ENCODE results near the gene KLHL33. TPM values are rescaled to one million over a fixed set of nuclear protein-coding genes. Genes with fewer than 3 reads are reported as not detected.

The KLHL33 gene
- total RNA-seq, 1 donor from 2014 or later: 0.47 TPM

DNA sequence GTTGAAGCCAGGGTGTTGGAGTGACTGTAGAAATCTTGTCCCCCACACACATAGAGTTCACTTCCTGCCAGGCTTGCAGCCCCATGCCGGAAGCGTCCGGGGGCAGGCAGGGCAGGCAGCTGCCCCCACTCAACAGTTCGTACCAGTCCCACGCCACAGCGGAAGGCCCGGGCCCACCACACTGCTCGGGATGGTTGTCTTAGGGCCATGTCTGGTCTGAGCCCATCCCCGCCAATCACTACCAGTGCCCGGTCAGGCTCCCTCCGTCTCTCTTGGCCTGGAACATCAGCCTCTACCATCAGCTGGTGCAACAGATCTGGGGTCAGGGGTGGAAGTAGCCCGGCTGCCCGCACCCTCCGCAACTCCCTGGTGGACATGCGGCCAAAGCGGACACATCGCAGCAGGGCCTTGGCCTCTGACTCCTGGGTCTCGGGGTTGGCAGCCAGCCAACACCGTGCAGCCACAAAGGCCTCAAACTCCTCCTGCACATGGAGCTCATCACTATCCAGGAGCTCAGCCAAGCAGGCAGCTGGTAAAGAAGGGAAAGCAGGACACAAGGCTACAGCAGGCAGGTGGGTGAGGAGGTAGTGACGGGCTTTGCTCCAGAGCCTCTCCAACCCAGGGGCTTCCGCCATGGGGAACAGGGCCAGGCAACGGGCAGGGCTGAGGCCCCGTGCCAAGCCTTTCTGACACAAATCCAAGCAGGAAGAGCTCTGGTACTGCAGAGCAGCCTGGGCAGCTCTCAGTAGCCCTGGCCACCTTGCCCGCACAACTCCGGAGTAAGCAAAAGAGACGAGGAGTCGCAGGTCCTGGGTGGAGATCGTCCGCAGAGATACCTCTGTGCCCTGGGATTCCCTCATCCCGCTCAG lies 5.9 kb downstream of the KLHL33 start:
- no peak overlapping the region for H3K27ac ChIP-seq

GRCh38 chr14:20428802-20429201 lies 7.2 kb downstream of the KLHL33 start:
- no peak overlapping the region for H3K4me3 ChIP-seq

More for the DNA sequence above, 5.9 kb downstream of the KLHL33 start:
- Histone ChIP-seq H3K36me3 (no peaks in the 10 kb centered on the region), H3K4me1 (peaks cover 10% of the 10 kb centered on the region), H3K27me3 (ENCODE audit: low read depth) (peaks cover 4% of the 10 kb centered on the region), H3K4me3 (no peak overlapping the region), H3K9me3 (no peaks in the 10 kb centered on the region)
- DNase-seq: no peak
- ATAC-seq: peak; percentile 57 to 70
- intact Hi-C loops (cut with DNase I): no loop called here
- TF ChIP-seq, protein P1, sequence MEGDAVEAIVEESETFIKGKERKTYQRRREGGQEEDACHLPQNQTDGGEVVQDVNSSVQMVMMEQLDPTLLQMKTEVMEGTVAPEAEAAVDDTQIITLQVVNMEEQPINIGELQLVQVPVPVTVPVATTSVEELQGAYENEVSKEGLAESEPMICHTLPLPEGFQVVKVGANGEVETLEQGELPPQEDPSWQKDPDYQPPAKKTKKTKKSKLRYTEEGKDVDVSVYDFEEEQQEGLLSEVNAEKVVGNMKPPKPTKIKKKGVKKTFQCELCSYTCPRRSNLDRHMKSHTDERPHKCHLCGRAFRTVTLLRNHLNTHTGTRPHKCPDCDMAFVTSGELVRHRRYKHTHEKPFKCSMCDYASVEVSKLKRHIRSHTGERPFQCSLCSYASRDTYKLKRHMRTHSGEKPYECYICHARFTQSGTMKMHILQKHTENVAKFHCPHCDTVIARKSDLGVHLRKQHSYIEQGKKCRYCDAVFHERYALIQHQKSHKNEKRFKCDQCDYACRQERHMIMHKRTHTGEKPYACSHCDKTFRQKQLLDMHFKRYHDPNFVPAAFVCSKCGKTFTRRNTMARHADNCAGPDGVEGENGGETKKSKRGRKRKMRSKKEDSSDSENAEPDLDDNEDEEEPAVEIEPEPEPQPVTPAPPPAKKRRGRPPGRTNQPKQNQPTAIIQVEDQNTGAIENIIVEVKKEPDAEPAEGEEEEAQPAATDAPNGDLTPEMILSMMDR (IDR thresholded peaks at IDR 0.05): no peak

DNA sequence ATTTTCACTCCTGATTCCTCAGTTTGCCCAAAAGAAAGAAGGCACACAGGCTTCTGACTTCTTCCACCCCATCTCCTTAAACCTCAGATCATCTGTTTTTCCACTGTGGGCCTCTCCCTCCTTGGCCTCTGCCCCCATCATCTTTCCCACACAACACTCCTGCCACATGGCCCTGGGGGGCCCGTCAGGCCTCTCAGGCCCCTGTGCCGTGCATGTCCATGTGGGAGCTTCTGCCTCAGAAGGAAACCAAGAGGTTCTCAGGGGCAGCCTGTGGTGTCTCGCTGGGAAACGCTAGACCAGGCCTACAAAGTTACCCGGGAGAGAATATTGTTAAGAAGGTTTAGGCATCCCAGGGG lies 8.0 kb downstream of the KLHL33 start:
- H3K27me3 ChIP-seq (ENCODE audit: low read depth): no peaks in the 10 kb centered on the region
- peaks cover 10% of the 10 kb centered on the region for H3K4me1 ChIP-seq
- ATAC-seq (peak in 1 of 2 donors; percentile 18), DNase-seq (no peak)
- TF ChIP-seq, protein P1 (IDR thresholded peaks at IDR 0.05): no peak
- H3K27ac ChIP-seq: no peak overlapping the region
- no peaks in the 10 kb centered on the region for H3K36me3 ChIP-seq
- H3K9me3 ChIP-seq: no peaks in the 10 kb centered on the region
- no peak overlapping the region for H3K4me3 ChIP-seq
- intact Hi-C loops (cut with DNase I): no loop called here

More at GRCh38 chr14:20428802-20429201, 7.2 kb downstream of the KLHL33 start:
- H3K4me1 ChIP-seq: peaks cover 10% of the 10 kb centered on the region
- ATAC-seq: no peak
- H3K27ac ChIP-seq: no peak overlapping the region
- no peak for DNase-seq
- intact Hi-C loops (cut with DNase I): no loop called here
- H3K27me3 ChIP-seq (ENCODE audit: low read depth): no peaks in the 10 kb centered on the region
- H3K9me3 ChIP-seq: no peaks in the 10 kb centered on the region
- H3K36me3 ChIP-seq: no peaks in the 10 kb centered on the region
- TF ChIP-seq, protein P1 (IDR thresholded peaks at IDR 0.05): no peak

- intact Hi-C loops (cut with DNase I): no loop called here
- H3K27ac ChIP-seq: peak overlapping the region; percentile 33
- no peak overlapping the region for H3K4me3 ChIP-seq
- ATAC-seq: peak; percentile 52 to 70
- DNase-seq: no peak
- H3K27me3 ChIP-seq (ENCODE audit: low read depth): no peaks in the 10 kb centered on the region
- TF ChIP-seq, protein P1 (IDR thresholded peaks at IDR 0.05): no peak
- peaks cover 10% of the 10 kb centered on the region for H3K4me1 ChIP-seq
- H3K36me3 ChIP-seq: no peaks in the 10 kb centered on the region
- H3K9me3 ChIP-seq: no peaks in the 10 kb centered on the region
These were observed 8.5 kb downstream of the KLHL33 start for GRCh38 chr14:20427231-20428009.

DNA sequence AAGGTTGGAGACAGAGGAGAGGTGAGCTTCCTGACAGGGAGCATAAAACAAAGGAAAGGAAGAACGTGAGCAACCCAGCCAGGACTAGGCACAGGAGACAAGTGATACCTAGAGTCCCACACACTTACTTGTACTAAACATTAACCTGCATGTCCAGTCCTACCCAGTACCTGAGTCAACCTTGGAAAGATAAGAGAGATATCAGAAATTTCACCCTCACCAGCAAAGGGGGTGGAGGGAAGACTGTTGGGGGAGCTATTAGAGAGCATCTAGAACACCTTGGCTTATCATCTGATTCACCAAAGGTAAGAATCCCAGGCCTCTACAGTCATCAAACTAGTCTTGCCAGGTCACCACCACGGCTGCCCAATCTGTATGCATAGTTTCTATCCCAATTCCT lies 11.1 kb downstream of the KLHL33 start:
- no peak overlapping the region for H3K4me3 ChIP-seq
- TF ChIP-seq, protein P1 (IDR thresholded peaks at IDR 0.05): no peak
- intact Hi-C loops (cut with DNase I): no loop called here
- H3K27ac ChIP-seq: no peak overlapping the region
- no peaks in the 10 kb centered on the region for H3K27me3 ChIP-seq (ENCODE audit: low read depth)
- H3K9me3 ChIP-seq: no peaks in the 10 kb centered on the region
- DNase-seq: no peak
- no peaks in the 10 kb centered on the region for H3K36me3 ChIP-seq
- peaks cover 10% of the 10 kb centered on the region for H3K4me1 ChIP-seq
- ATAC-seq: no peak

All from lower lobe of right lung (tissue), 2 donors.